ENCODE data around the gene DNAH7.

DNA sequence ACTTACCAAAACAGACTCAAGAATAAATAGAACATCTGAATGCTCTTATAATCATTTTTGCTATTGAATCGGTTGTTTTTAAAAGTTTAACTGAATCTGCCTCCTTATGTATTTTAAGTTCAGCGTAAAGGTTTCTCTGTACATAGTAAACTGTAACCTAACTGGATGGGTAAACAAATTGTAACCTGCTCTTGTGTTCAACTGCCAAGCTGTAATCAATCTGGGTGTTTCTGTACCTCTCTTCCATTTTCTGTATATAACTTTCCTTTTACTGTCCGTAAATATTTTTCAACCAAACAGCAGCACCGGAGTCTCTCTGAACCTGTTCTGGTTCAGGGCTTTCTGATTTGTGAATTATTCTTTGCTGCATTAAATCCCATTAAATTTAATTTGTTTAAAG is 27.6 kb upstream of the DNAH7 start:
- TF ChIP-seq POLR2AphosphoS5 (IDR thresholded peaks at IDR 0.05; ENCODE audit: low read depth, low read length) (no peak), TAF1 (IDR thresholded peaks at IDR 0.05; ENCODE audit: borderline replicate concordance, low read depth, low read length) (no peak), POLR2A (IDR thresholded peaks at IDR 0.05; ENCODE audit: low read depth, low read length) (no peak)

All from GM12892 (cell line).